ENCODE data around the gene MYL1. TPM values are rescaled to one million over a fixed set of nuclear protein-coding genes. Genes with fewer than 3 reads are reported as not detected.

Gene MYL1
- polyA plus RNA-seq, 1 donor (not counting 4 experiments of a cell fraction or from before 2014, with no cell fraction given) = not detected

- H3K79me2 ChIP-seq (ENCODE audit: control insufficient read depth, insufficient read depth, low read length) = no peaks in the 10 kb centered on the region
- no peak for TF ChIP-seq EZH2 (IDR thresholded peaks at IDR 0.05; ENCODE audit: low read length)
- TF ChIP-seq CTCF (optimal IDR thresholded peaks at IDR 0.05 in 1 of 3, IDR thresholded peaks at IDR 0.05 in 1 of 3, conservative IDR thresholded peaks at IDR 0.05 in 1 of 3; ENCODE audit: extremely low read depth in 1 of 3, insufficient read depth in 2 of 3, low read length in 3 of 3) = no peak
These were observed 5.3 kb downstream of the MYL1 start for GRCh38 chr2:210309548-210310233.

GRCh38 chr2:210303498-210303897, 11.5 kb downstream of the MYL1 start:
- Histone ChIP-seq H3K4me3 (ENCODE audit: control insufficient read depth in 2 of 3, extremely low read depth in 1 of 3, insufficient read depth in 2 of 3, low read depth in 1 of 3, low read length in 3 of 3) (no peak overlapping the region), H3K9ac (ENCODE audit: control insufficient read depth, extremely low read depth, insufficient read depth, low read length) (no peak overlapping the region), H3K27me3 (ENCODE audit: control insufficient read depth, extremely low read depth, insufficient read depth, low read length) (no peaks in the 10 kb centered on the region), H3K79me2 (ENCODE audit: control insufficient read depth, insufficient read depth, low read length) (no peaks in the 10 kb centered on the region), H3K9me3 (ENCODE audit: control insufficient read depth, low read depth, low read length) (no peaks in the 10 kb centered on the region), H3K36me3 (ENCODE audit: control insufficient read depth in 2 of 2, extremely low read depth in 1 of 2, insufficient read depth in 2 of 2, low read length in 2 of 2) (no peaks in the 10 kb centered on the region), H3K9me1 (ENCODE audit: control insufficient read depth, extremely low read depth, insufficient read depth, low read length) (no peaks in the 10 kb centered on the region), H3K4me1 (ENCODE audit: control insufficient read depth, extremely low read depth, insufficient read depth, low read length) (no peaks in the 10 kb centered on the region), H2AFZ (ENCODE audit: control insufficient read depth, low read length) (no peak overlapping the region), H3K27ac (ENCODE audit: control insufficient read depth, insufficient read depth, low read length) (no peak overlapping the region), H4K20me1 (ENCODE audit: control insufficient read depth, extremely low read depth, insufficient read depth, low read length) (no peaks in the 10 kb centered on the region), H3K4me2 (ENCODE audit: control insufficient read depth, extremely low read depth, insufficient read depth, low read depth, low read length) (no peak overlapping the region)
- dilution Hi-C loops (cut with MboI; ENCODE audit: extremely low pct_ligation_motif_present, low sequenced_read_pairs) = no loop called here
- DNase-seq (ENCODE audit: low read depth, low spot score) = no peak
- FAIRE-seq = no peak
- no peak for TF ChIP-seq EZH2 (IDR thresholded peaks at IDR 0.05; ENCODE audit: low read length)

More at GRCh38 chr2:210309548-210310233, 5.3 kb downstream of the MYL1 start:
- Histone ChIP-seq H3K4me3 (ENCODE audit: control insufficient read depth in 2 of 3, extremely low read depth in 1 of 3, insufficient read depth in 2 of 3, low read depth in 1 of 3, low read length in 3 of 3) (no peak overlapping the region), H3K27ac (ENCODE audit: control insufficient read depth, insufficient read depth, low read length) (no peak overlapping the region), H3K36me3 (ENCODE audit: control insufficient read depth in 2 of 2, extremely low read depth in 1 of 2, insufficient read depth in 2 of 2, low read length in 2 of 2) (no peaks in the 10 kb centered on the region), H3K9ac (ENCODE audit: control insufficient read depth, extremely low read depth, insufficient read depth, low read length) (no peak overlapping the region), H2AFZ (ENCODE audit: control insufficient read depth, low read length) (no peak overlapping the region), H3K9me3 (ENCODE audit: control insufficient read depth, low read depth, low read length) (no peaks in the 10 kb centered on the region), H3K27me3 (ENCODE audit: control insufficient read depth, extremely low read depth, insufficient read depth, low read length) (no peaks in the 10 kb centered on the region), H3K9me1 (ENCODE audit: control insufficient read depth, extremely low read depth, insufficient read depth, low read length) (no peaks in the 10 kb centered on the region), H4K20me1 (ENCODE audit: control insufficient read depth, extremely low read depth, insufficient read depth, low read length) (no peaks in the 10 kb centered on the region), H3K4me2 (ENCODE audit: control insufficient read depth, extremely low read depth, insufficient read depth, low read depth, low read length) (no peak overlapping the region), H3K4me1 (ENCODE audit: control insufficient read depth, extremely low read depth, insufficient read depth, low read length) (no peaks in the 10 kb centered on the region)
- DNase-seq (ENCODE audit: low read depth, low spot score) = no peak
- FAIRE-seq = no peak
- dilution Hi-C loops (cut with MboI; ENCODE audit: extremely low pct_ligation_motif_present, low sequenced_read_pairs) = no loop called here

DNA sequence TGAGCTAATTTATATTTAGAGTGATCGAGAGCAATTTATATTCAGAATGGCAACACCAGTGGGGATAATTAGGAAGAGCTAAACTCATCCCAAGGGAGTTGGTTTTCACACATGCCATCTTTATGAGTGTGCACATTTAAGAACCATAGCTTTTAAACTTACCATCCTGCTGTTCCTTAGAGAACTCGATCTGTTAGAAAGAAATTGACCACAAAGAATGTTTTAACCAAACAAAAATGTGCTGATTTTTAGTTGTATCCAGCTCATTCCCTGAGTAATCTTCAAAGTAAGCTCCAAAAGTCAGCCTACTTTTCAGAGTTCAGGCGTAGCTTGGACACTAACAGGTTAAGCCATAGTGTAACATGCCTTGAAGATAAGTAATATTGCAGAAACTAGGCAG, 12.6 kb downstream of the MYL1 start:
- DNase-seq (ENCODE audit: low read depth, low spot score) (no peak), FAIRE-seq (no peak)
- dilution Hi-C loops (cut with MboI; ENCODE audit: extremely low pct_ligation_motif_present, low sequenced_read_pairs) = no loop called here

More for the DNA sequence above, 12.6 kb downstream of the MYL1 start:
- no peaks in the 10 kb centered on the region for H3K9me3 ChIP-seq (ENCODE audit: control insufficient read depth, low read depth, low read length)
- H3K36me3 ChIP-seq (ENCODE audit: control insufficient read depth in 2 of 2, extremely low read depth in 1 of 2, insufficient read depth in 2 of 2, low read length in 2 of 2) = no peaks in the 10 kb centered on the region
- H3K9me1 ChIP-seq (ENCODE audit: control insufficient read depth, extremely low read depth, insufficient read depth, low read length) = no peaks in the 10 kb centered on the region
- H3K4me2 ChIP-seq (ENCODE audit: control insufficient read depth, extremely low read depth, insufficient read depth, low read depth, low read length) = no peak overlapping the region
- H3K27me3 ChIP-seq (ENCODE audit: control insufficient read depth, extremely low read depth, insufficient read depth, low read length) = no peaks in the 10 kb centered on the region
- no peak overlapping the region for H2AFZ ChIP-seq (ENCODE audit: control insufficient read depth, low read length)
- no peak overlapping the region for H3K9ac ChIP-seq (ENCODE audit: control insufficient read depth, extremely low read depth, insufficient read depth, low read length)
- no peak overlapping the region for H3K27ac ChIP-seq (ENCODE audit: control insufficient read depth, insufficient read depth, low read length)
- TF ChIP-seq EZH2 (IDR thresholded peaks at IDR 0.05; ENCODE audit: low read length) = no peak
- no peak for TF ChIP-seq CTCF (optimal IDR thresholded peaks at IDR 0.05 in 1 of 3, IDR thresholded peaks at IDR 0.05 in 1 of 3, conservative IDR thresholded peaks at IDR 0.05 in 1 of 3; ENCODE audit: extremely low read depth in 1 of 3, insufficient read depth in 2 of 3, low read length in 3 of 3)
- H4K20me1 ChIP-seq (ENCODE audit: control insufficient read depth, extremely low read depth, insufficient read depth, low read length) = no peaks in the 10 kb centered on the region
- no peaks in the 10 kb centered on the region for H3K79me2 ChIP-seq (ENCODE audit: control insufficient read depth, insufficient read depth, low read length)
- H3K4me3 ChIP-seq (ENCODE audit: control insufficient read depth in 2 of 3, extremely low read depth in 1 of 3, insufficient read depth in 2 of 3, low read depth in 1 of 3, low read length in 3 of 3) = no peak overlapping the region
- no peaks in the 10 kb centered on the region for H3K4me1 ChIP-seq (ENCODE audit: control insufficient read depth, extremely low read depth, insufficient read depth, low read length)

Measured in keratinocyte (primary cell).